NCI-H146 treated with DMSO at 0.1 percent for 48 hours (cell line): ENCODE results near the gene AKR7A2.

Source experiments
- DNase-seq: peaks from one replicate; lab custom pipeline; 2025; ENCODE audit not compliant: unreplicated experiment; lab: John Stamatoyannopoulos, UW

AKR7A2 gene

DNA sequence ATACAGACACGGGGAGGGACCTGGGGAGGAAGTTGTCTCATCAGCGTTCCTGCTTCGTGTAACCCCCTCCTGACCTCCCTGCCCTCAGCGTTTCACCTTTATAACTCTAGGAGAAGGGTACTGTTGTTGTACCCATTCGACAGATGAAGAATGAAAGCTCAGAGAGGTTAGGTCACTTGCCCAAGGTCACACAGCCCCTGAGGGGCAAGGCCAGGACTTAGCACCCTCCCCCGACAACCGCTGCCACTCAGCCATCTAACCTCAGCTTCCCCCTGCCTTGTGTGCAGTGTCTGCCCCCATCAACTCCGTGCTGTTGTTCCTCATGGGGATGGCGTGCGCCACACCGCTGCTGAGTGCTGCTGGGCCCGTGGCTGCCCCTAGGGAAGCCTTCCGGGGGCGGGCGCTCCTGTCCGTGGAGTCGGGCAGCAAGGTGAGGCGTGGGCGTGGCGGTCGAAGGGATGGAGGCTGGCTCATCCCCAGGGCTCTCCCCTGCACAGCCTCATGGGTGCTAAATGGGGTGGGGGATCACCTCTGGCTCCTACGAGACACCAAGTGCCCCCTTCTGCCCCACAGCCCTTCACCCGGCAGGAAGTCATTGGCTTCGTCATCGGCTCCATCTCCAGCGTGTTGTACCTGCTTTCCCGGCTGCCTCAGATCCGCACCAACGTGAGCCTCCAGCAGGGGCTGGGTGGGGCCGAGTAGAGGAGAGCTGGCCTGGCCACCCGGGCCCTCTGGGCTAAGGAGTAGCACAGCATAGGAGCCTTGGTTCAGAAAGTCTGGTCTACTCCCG lies 14.2 kb upstream of the AKR7A2 start:
- no peak for DNase-seq

GRCh38 chr1:19325368-19325957 lies 13.5 kb upstream of the AKR7A2 start:
- no peak for DNase-seq

- DNase-seq = no peak
Observed at GRCh38 chr1:19324665-19324990, 12.7 kb upstream of the AKR7A2 start.

- DNase-seq = no peak
Observed at GRCh38 chr1:19323987-19324664, 12.2 kb upstream of the AKR7A2 start.

GRCh38 chr1:19322481-19322880 lies 10.5 kb upstream of the AKR7A2 start:
- DNase-seq = no peak

DNA sequence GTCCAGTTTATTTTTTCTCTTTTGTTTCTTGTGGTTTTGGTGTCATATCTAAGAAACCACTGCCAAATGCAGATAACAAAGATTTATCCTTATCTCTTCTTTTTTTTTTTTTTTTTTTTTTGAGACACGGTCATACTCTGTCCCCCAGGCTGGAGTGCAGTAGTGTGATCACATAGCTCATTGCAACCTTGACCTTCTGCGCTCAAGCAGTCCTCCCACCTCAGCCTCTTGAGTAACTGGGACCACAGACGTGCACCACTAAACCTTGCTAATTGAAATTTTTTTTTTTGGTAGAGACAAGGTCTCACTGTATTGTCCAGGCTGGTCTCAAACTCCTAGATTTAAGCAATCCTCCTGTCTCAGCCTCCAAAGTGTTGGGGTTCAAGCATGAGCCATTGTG lies 9.1 kb upstream of the AKR7A2 start:
- no peak for DNase-seq

DNA sequence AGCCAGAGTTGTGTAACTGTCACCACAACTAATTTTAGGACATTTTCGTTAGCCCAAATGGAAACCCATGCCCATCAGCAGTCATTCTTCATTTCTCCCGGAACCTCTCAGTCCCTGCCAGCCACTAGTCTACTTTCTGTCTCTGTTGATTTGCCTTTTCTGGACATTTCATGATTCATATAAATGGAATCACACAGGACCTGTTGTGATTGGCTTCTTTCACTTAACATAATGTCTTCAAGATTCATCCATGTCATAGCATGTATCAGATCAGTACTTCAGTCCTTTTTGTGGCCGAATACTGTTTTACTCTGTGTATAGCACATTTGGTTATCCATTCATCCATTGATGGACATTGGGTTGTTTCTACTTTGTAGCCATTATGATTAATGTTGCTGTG lies 7.3 kb upstream of the AKR7A2 start:
- no peak for DNase-seq

DNA sequence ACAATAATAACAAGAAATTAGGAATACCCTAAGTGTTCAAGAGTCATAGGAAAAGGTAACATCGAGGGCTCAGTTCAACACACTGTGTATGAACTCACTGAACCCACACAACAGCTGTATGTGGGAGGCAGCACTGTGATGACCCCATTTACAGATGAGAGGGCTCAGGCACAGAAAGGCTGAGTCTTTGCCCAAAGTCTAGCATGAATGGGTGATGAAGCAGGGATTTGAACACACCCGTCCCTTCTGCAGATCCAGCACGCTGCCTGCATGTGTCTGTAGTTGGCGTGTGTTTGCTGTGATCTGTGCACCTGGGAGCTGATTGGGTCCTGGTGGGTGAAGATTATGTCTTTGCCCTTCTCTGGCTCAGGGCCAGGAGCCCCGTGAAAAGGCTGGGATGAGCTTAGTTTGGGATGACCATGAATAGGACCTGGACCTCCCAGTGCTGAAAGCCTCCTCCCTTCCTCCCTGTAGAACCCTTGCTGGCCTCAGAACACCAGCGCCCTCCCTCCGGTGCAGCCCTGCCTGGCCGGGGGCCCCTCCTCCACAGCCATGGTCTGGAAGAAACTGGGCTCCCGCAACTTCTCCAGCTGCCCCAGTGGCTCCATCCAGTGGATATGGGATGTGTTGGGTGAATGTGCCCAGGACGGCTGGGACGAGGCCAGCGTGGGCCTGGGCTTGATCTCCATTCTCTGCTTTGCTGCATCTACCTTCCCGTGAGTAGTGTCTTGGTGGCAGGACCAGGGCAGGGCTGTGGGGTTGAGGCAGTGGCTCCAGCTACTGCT lies 5.4 kb upstream of the AKR7A2 start:
- DNase-seq = no peak

DNA sequence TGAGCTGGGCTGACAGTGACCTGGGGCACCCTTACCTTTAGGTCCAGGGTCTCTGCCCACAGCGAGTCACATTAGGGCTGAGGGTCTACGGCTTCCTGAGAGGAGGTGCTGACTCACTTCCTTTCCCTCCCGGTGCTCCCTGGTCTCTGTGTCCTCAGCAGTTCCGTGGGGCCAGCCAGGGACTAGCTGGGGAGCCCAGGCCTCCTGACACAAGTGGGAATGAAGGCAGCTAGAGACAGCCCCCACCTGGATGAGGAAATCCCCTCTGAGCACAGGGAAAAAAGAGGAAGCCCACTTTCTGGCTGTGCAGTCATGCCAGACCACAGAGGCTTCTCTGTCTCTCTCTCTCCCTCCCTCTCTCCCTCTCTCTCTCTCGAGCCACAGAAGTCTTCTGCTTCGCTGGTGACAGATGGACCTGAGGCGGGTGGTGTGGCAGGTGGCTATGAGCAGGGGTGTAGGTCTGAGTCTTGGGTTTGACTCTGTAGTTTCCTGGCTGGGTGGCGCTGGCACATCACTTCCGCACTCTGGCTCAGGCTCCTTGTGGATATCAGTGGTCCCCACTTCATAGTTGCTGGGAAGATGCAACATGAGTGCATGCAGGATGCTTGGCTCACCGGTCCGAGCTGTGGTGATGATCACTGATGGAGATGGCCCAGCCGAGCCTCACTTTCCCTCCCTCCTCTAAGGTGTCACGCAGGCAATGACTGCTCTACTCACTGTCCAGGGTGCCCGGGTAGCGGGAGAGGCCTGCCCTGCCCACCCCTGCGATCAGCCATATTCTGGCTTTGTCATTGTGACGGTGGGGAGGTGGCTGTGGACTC lies 3.6 kb upstream of the AKR7A2 start:
- DNase-seq = no peak

- no peak for DNase-seq
Observed at GRCh38 chr1:19313961-19314882, 2.3 kb upstream of the AKR7A2 start.

DNA sequence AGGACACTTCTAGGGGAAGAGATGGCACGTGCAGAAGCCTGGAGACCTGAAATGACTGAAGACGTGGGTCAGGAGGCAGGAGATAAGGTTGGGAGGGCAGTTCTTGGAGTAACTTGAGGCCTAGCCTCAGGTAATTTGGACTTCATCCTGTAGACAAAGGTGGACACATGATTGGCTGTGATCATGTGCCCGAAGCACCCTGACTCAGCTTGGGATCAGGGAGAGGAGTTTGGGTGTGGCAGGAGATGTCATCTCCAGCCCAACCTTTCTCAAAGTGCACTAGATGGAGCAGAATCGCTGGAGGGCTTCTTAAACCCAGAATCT lies 1.7 kb upstream of the AKR7A2 start:
- no peak for DNase-seq

- DNase-seq = no peak
Observed at GRCh38 chr1:19312782-19313635, 1.1 kb upstream of the AKR7A2 start.

DNA sequence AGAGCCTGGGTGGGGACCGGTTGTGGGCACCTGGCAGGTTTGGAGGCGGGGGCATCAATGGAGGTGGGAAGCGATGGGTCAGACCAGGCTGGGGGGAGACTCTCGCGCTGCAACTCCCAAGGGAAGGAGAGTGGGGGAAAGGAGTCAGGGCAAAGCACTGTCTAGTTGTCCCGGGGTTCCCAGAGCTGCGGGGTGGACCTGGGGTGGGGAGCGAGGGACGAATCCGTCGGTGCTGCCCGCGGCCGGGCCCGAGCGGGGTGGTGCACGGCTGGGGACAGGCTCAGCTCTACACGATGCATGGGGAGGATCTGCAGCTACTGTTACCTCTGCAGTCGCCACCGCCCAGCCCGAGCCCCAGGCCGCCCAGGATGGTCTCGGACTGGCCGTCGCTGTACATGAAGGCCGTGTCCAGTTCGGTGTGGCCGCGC lies 427 bp downstream of the AKR7A2 start:
- no peak for DNase-seq

DNA sequence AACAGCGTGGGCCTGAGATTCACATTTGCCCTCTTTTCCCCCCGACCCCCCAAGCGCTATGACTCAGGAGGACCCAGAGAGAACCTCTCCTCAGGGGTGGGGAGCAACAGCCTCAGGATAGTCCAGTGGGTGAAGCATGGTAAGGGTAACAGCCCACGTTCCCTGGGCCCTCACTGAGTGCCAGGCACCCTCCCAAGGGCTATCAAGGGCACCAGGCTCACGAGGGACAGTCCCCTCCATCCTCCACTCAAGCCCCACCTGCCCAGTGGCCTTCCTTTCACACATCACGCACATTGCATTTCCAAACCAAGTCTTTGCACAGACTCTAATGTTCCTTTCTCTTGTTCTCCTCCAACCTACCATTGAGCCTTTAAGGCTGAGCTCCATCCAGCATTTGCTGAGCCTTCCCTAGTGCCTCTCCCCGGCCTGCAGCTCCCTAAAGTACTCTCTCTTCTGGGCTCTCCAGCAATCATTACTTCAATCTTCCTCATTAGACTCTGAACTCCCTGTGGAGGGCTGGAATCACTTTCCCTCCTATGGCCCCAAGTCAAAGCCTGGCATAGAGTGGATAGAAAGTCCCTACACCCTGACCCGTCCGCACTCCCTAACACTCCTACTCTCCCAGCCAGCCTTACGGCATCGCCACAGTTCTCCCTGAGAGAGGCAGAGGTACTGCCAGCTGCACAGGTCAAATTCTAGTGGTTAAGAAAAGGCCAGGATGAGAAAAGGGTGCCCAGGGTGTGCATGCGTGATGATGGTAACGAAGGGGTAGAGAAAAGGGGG lies 1.0 kb downstream of the AKR7A2 start:
- peak; percentile 0 for DNase-seq

DNA sequence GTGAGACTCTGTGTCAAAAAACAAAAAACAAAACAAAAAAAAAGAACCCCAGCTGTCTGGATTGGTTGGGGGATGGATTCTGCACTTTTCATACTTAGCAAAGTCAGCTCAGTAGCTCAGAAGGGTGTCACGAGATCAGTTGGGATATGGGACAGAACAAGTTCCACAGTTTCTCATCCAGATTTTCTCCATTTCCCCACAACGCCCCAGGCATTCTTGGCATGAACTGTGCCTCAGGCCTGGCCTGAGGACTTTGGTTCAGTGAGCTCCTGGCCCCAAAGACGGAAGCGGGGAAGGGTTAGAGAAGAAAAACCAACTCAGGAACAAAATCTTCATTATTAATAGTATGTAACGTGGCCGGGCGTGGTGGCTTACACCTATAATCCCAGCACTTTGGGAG lies 1.9 kb downstream of the AKR7A2 start:
- DNase-seq = no peak

DNA sequence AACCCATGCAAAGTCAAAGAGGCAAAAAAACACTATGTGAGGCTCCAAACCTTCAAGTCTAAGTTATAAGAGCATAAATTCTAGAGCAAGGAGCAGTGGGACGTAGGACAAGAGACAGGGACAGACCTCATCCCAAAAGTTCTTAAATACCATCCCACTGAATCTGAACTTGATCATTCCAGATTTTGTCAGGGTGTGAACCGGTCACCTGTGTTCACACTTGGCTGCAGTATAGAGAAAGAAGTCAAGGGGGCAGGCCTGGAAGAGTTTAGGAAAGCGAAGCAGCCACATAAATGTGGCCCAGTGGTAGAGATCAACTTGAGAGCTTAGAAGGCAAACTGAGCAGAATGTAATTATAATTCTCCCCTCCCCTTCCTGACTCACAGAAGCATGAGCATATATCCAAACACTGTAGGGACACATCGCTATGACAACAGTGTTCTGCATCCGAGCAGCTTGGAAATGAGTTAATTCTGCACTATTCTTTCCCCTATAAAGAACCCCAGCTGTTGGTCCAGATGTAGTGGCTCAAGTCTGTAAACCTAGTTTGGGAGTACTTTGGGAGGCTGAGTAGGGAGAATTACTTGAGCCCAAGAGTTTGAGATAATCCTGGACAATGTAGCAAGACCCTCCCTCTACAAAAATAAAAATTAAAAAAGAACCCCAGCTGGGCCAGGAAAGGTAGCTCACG lies 2.7 kb downstream of the AKR7A2 start:
- no peak for DNase-seq

GRCh38 chr1:19308509-19308907 lies 3.4 kb downstream of the AKR7A2 start:
- DNase-seq = no peak
